Stimulated activated CD8-positive, alpha-beta memory T cell treated with anti-CD3 and anti-CD28 coated beads, Interleukin-15, amount 100 ng/mL, for 48 hours (primary cell): ENCODE results near the gene ATXN7L1.
"Not testable (repeated sequence)": the region's sequence is repeated elsewhere in the genome, so short reads cannot be mapped to it uniquely, and the experiment has no call there.

Experiments used
- DNase-seq, 2 donors: peaks; one replicate each; pipeline ENCODE4 v3.0.0-alpha.2; 2020; ENCODE audit warnings: low read depth in 2 of 2

The ATXN7L1 gene

DNA sequence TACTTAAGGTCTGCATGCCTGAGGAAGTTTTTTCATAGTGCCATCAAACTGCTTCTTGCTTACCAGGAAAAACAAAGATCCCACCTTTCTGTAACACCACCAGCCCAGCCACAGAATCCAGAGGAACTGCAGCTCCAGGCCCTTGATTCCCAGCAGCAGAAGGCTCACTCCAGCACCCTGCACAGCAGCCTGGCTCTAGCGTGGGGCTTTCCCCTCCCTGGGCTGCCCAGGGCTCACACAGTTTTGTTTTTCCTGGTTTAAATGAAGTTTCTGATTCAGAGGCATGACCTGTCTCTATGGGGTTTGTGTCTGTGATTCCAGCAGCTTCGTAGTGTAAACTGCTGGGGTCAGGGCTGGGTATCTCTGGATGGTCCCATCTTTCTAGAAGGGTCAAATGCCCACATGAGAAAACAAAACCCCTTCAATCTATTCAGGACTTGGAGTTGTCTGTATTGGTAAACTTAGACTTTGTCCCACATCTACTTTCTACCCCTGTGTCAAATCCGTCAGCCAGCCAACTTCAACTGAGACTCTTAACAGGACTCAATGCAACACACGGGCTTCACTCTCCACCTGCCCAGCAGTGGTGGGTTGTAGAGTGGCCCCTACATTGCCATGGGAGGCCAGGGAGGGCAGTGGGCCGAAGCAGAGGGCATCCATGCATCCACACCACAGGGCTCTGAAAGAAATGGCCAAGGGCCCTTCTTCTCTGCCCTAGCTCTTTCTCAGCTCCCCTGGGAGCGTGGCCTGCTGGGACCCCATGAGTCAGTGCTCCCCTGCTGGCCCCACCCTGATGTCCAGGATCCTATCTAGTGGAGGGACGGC is 73.6 kb downstream of the ATXN7L1 start:
- no peak for DNase-seq

DNA sequence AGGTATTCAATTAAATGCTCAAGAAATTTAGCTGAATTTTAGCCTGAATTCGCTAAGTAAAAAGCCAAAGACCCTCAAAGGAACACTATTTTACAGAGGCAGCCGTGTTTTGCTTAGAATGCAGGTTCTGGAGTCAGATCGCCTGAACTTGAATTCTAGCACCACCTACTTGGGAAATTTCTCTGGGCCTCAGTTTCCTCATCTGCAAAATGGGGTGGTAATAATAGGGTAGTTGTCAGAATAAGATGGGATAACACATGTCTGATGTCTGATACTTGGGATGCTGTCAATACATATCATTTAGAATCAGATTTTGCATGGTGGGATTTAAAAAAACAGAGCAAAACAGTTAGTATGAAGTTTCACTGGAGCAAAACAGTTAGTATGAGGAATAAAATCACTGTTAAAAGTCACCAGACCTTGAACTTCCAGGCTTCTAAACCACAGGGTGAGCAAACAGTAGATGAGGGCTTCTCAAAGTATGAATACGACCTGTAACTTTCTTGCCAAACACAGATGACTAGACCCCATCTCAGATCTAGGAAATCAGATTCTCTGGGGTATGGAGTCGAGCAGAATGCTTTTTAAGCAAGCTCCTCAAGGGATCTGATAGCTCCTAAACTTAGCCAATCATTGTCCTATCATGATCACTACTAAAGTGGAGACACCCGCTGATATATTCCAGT is 75.4 kb downstream of the ATXN7L1 start:
- no peak for DNase-seq

DNA sequence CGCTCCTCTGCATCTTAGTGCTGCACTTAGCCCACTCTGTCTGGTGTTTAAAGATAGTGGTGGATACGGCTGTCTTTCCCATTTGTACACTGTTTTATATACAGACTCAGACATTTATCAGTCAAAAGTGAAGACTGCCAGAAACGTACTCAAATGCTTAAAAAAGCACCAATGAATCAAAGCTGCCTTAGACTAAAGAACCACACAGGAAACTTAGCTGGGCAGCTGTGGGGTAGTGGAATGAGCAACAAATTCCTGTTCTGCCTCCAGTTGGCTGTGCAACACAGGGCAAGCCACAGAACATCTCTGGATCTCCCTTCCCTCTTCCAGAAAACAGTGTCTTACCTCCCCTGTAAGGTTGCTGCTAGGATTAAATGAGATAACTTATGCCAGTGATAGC is 76.0 kb downstream of the ATXN7L1 start:
- DNase-seq: peak; percentile 32 to 35

DNA sequence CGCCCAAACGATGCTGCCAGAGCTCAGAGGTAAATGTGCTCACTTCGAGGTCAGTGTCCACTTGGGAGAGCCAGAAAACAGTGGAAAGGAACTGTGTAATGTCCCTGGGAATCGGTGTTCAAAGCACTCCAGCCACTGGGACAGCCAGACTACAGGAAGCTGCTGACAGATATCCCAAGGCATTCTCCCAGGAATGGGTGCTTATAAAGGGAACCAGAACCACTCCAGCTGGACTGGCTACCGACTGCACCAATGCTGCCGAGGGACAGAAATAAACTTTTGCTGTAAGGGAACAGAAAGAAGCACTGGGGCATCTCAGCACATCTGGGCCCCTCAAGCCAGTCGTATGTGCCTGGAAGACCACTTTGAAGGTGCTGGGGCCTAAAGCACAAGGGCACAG is 76.7 kb downstream of the ATXN7L1 start:
- no peak for DNase-seq

DNA sequence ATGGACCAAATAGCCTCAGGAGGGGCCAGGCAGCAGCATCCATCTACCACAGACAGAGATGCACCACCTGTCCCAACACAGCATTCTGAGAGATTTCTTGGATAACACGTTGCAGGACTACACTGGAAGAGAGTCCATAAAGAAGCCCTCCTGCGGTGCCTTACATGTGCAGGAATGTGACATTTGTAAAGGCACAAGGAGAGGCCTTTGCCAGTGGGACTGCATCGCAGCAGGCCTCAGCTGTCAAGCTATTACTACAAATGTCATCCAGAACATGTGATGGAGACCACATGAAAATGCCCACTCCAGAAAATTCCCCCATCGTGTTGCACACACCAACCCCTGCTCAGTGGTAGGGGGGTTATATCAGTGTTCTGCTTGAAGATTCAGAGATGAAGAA is 77.4 kb downstream of the ATXN7L1 start:
- no peak for DNase-seq

DNA sequence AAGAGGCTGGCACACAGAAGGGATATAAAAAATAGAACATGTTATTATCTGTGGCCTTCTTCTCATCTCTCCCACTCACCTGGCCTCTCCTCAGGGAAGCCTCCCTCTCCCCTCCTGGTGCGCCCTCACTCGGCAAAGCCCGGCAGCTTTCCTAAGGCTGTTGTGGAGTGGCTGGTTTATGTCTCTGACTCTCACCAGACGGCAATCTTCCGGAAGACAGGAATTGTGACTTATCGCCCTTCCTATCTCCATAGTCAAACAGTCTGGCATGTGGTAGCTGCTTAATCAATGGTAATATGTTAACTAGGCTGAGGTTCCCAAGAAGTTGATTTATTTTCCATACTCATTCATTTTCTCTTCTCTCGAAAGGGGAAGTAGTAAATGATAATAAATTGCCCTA is 78.7 kb downstream of the ATXN7L1 start:
- DNase-seq: no peak

DNA sequence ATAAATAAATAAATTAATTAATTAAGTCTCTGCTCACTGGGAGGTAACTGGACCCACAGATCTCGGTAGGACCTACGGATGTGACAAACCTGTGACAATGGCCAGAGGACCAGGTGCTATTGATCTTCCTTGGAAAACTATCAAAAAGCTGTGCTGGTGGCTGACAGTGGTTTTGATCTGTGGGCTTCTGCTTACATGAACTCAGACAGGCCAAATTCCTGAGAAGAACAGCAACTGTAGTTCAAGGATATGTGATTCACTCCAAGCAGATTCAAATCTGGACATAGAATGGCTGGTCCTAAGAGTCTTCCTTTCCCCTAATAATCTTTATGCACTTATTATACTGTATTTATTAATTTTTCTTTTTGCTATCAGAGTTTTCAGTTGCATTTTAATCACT is 80.0 kb downstream of the ATXN7L1 start:
- DNase-seq: no peak

DNA sequence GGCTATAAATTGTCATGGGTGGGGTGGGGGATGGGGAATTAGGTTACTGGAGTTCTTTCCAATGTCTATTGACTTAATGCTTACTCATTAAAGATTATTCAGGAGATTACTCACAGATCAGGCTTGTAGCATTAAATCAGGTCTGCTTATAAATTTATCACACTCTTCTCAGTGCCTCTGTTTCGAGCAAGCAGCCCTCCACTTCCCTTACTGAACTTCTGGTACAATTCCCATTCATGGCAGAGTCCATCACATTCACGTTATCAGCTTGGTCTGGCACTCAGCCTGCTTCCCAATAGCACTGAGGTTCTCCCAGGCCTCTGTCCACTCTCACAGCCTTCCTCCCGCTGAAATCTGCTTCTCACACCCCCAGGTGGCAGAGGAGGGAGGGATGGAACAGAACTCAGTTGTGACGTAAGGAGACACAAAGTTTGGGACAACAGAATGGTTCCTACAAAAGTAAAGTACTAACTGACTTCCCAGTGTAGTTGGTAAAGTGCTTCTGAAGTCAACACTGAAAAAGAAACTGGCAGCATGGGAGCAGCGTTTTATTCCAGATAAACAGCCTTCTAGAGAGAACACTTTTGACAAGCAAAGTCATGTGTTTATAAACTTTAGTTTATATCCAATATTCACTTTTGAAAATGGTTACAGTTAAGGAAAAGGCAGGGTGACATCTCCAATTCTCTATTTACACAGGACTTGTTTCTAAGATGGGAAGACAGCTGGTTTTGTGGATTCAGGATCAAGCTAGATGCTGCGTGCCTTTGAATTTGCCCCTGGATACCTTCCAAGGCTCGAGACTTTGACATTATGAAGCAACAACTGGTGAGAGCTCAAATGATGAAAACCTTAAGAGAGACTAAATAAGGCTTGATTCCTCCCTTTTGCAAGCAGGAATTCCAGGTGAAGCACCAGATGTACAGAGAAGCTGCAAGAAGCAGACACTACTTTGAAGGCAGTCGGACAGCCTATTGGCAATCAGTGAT is 81.4 kb downstream of the ATXN7L1 start:
- no peak for DNase-seq

DNA sequence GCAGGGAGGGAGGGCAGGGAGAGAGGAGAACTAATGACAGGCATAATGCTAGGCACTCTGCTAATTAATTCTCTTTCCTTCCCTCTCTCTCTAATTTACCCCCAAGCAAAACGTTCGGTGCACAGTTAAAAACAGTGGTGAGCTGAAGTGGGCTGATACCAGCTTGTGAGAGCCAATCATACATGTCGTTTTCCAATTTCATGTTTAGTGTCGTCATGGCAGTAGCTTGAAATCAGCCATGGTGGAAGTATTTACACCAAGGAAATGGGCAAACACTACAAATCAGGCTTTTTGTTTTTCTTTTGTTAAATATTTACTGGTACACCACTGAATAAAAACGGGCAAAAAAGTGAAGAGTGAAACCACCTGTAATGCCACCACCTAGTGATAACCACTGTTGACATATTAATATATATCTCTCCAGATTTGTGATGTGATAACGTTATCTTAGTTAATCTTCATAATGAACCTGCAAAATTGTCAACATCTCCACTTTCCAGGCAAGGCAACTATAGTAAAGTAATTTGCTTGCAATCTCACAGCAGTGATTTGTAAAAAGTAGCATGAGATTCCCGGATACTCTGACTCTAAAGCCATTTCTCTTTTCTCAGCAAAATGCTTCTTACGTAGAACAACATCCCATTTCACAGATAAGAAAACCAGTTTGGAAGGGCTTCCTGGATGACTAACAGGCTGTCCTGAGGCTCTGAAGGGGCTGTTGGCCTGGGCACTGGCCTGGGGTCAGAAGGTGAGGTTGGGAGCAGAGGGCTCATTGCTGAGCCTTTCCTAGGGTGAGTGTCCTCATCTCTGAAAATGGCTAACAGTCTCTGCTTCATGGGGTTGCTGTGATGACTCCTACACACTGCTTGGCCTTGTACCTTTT is 83.7 kb downstream of the ATXN7L1 start:
- no peak for DNase-seq

DNA sequence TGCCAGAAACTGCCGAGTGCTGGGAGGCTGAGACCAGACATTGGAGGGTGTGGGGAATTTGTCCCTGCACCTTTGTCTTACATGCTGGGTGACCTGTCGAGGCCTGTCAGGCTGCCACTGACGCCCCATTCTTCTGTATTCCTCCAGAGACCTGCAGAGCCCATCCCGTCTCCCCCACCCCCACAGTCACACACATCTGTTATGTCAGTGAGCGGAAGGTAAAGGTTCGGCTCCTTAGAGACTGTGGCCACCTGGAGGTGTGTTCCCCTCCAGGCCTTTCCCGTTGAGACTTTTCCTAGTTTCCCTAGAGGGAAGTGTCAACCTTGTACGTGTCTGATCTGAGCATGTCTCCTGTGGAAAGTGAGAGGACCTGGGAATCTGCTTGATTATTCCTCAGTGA is 84.5 kb downstream of the ATXN7L1 start:
- DNase-seq: no peak

DNA sequence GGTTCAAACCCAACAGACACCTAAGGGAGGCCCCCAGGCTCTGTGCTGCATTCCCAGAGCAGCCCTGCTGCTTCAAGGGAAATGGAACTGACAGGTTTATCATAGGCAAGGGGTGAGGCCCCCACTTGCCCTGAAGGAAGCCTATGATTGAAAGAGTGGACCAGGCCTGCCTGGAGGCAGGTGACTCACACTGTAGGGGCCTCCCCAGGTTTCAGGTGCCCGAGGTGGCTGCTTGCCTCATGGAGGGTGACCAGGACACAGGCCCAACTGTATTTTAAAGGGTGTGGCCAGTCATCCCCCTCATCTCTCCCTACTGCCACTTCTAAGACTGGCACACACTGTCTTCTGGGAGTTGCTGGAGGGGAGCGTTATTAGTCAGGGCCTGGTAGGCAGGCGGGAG is 85.4 kb downstream of the ATXN7L1 start:
- DNase-seq: no peak

DNA sequence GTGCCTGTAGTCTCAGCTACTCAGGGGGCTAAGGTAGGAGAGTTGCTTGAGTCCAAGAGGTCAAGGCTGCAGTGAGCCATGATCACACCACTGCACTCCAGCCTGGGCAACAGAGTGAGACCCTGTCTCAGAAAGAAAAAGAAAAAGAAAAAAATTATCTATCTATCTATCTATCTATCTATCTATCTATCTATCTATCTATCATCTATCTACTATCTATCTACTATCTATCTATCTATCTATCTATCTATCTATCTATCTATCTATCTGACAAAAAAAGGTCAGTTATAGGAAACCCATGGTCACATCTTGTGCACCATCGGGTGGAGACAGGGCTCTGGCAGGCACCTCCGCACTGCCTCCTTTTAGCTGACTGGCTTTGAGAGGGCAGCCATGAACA is 85.9 kb downstream of the ATXN7L1 start:
- not testable (repeated sequence) for DNase-seq

DNA sequence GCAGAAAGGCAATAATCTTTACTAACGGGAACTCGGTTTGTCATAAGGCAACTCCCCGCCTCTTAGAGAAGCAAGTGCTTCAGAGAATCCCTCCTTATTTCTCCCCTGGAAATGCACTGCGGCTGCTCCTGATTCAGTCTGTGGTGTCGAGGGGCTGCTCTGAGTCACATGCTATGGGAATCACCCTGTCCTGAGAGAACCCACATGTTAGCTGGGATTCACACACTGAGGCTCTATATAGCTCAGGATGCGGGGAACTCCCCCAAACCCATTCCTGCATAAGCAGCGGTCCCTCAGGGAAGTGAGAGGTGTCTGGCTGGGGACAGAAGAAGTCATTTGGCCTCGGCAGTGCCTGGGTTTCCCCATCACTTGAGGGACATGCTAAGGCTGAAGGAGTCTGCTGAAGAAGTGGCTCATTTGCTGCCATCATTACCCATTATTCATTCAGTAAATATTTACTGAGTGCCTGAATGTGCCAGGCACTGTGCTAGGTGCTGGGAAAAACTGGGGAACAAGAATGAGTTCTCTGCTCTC is 87.5 kb downstream of the ATXN7L1 start:
- no peak for DNase-seq

DNA sequence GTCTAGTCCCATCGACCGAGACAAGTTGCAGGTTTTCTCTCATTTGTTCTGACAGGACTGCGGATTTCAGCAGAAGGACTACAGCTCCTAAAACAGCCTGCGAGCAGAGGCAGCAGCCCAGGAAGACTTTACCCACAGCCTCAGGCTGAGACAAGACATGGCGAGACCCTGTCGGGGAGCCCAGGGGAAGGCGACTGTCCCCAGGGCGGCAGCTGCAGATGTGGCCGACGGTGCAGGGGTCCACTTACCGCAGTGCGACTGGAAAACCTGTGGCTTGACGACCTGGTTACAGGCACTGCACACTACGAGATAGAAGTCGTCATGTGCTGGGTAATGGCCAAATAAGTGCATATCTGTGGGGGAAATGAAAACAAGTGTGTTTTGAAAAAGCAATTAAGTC is 88.0 kb downstream of the ATXN7L1 start:
- no peak for DNase-seq

DNA sequence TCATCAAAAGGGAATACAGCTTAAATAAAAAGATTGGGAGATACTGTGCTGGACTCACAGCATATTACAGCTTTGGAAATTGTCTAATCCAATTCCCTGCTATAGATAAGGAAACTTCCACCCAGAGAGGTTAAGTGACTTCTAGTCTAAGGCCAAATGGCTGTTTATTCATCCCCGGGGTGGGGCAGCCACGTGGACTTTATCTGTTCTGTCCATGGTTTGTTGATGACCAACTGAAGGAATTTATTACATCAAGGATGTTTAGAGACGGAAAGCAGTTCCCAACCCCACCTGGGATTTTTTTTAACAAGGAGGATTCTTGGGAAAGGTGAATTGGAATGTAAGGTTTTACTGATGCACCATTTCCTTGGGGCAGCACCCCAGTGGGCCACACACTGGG is 88.6 kb downstream of the ATXN7L1 start:
- DNase-seq: no peak

DNA sequence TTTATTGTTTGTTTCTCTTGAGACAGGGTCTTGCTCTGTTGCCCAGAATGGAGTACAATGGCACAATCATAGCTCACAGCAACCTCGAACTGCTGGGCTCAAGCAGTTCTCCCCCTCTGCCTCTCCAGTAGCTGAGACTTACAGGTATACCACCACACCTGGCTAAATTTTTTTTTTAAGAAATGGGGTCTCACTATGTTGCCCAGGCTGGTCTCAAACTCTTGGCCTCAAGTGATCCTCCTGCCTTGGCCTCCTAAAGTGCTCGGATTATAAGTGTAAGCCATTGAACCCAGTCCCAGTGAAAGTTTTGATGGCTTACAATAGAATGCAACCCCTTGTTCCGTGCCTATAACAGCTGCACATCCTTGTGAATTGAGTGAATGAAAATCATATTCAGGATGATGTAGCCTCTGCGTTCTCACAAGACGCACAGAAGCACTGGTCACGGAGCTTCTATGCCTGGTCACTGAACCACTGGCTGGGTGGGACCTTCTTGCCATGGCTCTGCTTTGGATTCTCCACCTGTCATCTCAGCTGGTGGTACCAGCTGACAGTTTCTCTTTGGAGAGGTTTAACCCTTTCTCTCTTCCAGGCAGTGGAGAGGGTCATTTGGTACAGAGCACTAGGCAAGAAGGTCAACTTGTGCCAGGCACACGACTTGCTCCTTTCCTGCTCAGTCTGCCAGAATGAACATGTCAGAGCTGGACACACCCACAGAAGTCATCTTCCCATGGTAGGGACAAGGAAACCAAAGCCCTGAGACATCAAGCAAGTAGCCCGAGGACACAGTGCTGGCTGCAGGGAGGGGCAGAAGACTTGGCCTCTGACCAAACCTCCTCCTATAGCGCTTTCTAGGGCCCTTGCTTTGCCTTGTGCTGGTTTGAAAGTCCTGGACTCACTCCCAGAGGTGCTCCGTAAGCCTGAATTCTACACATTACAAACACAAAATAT is 89.6 kb downstream of the ATXN7L1 start:
- DNase-seq: no peak

DNA sequence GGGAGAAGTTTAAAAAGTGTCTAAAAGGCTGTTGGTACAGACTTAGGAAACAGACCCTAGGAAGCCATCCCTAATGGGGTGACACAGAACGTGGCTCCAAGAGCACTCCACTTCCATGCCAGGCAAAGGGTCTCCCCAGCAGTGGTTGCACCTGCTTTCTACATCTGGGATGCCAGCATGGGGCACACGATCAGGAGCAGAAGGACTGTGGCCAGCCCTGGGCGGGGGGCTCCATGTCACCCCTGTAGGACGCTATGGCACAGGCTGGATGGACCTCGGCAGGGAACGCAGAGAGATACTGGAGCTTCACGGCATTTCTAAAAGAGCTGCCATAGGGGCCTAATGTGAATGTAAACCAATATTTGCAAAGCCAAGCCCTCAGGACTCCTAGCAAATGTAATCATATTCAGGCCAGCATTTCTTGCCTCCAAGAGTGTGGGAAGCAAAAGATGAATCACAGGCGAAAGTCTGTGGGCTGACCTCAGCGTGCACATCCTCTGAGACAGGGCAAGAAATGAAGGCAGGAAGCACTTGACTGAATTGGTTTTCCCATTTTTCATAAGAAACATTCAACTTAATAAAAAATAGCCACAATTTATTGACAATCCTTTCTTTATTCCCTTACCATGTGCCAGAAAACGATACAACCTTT is 93.9 kb downstream of the ATXN7L1 start:
- peak; percentile 32 to 37 for DNase-seq

DNA sequence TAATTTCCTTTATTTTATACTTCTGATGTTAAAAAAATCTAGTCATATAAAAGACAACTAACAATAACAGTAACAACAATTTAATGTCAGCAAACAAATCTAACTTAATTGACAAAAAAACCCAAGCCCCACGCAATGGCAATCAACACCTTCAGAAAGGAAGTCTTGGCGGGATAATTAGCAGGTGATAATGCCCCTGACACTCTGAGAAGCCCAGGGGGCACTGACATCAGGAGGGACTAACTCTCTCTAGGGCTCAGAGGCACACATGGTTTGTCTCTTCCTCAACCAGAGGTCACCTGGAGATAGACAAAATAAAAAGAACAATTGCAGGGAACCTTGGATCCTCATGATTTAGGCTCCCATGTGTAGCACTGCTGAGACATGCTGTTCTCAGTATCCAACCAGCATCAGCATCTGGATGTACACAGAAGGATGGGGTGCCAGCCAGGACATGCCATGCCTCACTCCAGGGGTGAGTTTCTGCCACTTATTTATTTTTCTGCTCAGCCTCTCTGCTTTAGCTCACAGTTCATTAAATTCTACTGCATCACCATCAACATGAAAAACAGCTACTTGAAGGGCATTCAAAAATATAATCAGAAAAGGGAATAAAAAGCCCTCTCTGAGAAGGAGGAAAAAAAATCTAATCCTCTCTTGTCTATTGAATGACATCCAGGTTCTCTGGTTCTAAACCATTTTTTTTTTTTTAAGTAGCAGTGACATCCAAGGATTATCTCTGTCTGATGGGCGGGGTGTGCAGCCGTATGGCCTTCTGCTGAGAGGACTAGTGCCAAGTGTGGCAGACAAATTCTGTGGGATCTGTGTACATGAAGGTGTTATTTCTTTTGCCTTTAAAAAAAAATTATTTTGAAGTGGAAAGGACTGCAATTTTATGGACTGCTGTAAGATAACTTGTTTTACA is 96.3 kb downstream of the ATXN7L1 start:
- no peak for DNase-seq
